HS-5 (cell line): ENCODE data around the gene CCDC177.

Source experiments
- DNase-seq: peaks from one replicate; pipeline ENCODE4 v3.0.0-alpha.2; 2012; ENCODE audit warnings: low read depth

Gene CCDC177

DNA sequence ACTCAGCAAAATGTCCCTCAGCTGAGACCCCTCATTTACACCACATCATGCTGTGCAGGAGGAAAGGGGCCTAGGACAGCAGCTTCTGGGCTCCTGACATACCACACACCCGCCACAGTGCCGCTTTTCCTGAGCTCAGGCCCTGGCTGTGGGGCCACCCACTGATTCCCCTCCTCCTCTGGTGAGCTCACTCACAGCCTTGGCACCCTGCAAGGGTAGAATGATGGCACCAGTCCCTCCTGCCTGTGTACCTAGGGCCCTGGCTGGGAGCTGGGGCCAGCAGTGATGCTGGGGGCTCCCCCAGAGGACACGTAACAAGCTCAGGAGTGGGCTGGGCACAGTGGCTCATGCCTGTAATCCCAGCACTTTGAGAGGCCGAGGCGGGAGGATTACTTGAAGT lies 45.7 kb downstream of the CCDC177 start:
- no peak for DNase-seq

DNA sequence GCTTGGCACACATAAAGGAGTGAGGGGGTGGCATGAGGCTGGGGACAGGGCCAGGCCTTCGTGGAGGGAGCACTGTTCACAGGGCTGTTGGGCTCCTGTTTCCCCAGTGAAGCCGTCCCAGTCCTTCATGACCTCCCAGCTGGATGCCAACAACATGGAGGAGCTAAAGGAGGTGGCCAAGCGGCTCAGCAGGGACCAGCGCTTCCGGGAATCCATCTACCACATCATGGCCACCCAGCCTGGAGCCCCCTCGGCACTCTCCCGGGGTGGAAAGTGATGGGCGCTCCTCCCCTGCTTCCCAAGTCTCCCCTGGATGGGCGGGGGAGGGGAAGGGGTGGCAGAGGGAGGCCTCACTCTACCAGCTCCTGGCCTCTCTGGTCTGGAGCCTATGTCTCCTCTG lies 46.5 kb downstream of the CCDC177 start:
- DNase-seq = no peak

DNA sequence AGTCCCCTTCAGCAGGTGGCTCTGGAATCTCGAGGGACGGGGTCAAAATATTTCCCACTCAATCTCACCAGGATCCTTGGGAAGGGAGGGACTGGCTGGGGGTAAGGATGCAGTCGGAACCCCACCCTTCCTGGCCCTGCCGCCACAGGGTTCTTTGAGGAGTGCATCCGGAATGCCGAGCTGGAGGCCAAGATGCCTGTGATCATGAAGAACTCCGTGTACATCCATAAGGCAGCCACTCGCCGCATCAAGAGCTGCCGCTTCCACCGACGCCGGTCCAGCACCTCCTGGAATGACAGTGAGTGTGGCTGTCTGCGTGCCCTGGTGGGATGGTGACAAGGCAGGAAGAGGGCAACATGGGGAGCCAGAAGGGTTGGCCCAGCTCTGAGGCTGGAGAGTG lies 47.0 kb downstream of the CCDC177 start:
- no peak for DNase-seq

DNA sequence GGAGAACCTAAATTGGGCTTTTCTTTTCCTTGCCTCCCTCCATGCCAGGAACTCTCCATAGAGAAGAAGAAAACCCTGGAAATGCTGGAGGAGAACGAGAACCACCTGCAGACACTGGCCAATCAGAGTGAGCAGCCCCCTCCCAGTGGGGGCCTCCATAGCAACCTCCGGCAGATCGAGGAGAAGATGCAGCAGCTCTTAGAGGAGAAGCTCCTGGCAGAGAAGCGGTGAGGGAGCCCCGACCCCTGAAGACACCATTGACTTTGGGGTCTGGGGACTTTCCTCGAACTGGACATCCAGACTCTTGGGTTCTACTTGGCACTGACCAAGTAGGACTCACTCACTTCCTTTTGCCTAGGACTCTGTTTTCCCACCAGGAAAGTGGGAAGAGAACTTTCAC lies 48.8 kb downstream of the CCDC177 start:
- no peak for DNase-seq

DNA sequence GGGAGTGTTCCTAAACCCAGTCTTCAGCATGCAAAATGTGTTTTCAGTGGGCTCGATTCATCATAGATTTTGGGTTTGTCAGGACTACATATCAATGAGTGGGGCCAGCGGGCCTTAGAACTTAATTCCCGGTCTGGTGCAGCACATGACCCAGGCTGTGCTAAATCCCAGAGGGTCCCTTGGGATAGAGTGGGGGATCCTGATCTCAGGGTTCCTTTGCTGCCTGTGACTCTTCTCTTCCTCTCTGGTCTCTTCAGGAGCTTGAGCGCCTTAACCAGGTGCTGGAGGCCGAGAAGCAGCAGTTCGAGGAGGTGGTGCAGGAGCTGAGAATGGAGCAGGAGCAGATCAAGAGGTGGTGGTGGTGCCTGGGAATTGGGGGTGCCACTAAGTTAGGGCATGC lies 52.6 kb downstream of the CCDC177 start:
- DNase-seq = no peak
